H1 (cell line): ENCODE results near the gene PIGA. TPM values are rescaled to one million over a fixed set of nuclear protein-coding genes. Genes with fewer than 3 reads are reported as not detected.

Experiments used
- CTCF ChIA-PET: fragments of 300-600 bp; sonication (Branson Sonifier 250); formaldehyde crosslinking; loops from one replicate; lab custom pipeline; 2021; ENCODE audit not compliant: partially characterized antibody; lab: Charles Lee
- POLR2A ChIA-PET: fragments of 300-600 bp; sonication (Branson Sonifier 250); formaldehyde crosslinking; loops from one replicate; lab custom pipeline; 2021; ENCODE audit warnings: inconsistent platforms; ENCODE audit not compliant: partially characterized antibody; lab: Charles Lee
- DNase-seq, 2 experiments: peaks; one replicate each; pipeline versions ENCODE4 v3.0.0 to v3.0.0-alpha.2; 2010 to 2022; ENCODE audit warnings: low spot score in 2 of 2, low read depth in 1 of 2, mixed read lengths in 1 of 2
- FAIRE-seq: peaks from 2 replicates; lab custom pipeline; 2011; peaks lifted over from hg19 to GRCh38; lab: Jason Lieb, UNC
- H2AFZ ChIP-seq: 2 replicates; pipeline ENCODE4 v1.8.1; 2012; ENCODE audit warnings: low read length, inconsistent platforms
- H2AK5ac ChIP-seq: 2 replicates; pipeline ENCODE4 v1.6.1; 2013; ENCODE audit warnings: low read depth, low read length
- H2BK120ac ChIP-seq: replicated peaks from 2 replicates; pipeline ENCODE3; 2013; ENCODE audit warnings: low read depth, low read length, inconsistent platforms
- H2BK12ac ChIP-seq: 2 replicates; pipeline ENCODE4 v1.6.1; 2013; ENCODE audit warnings: low read depth, low read length
- H2BK15ac ChIP-seq: 2 replicates; pipeline ENCODE4 v1.6.1; 2013; ENCODE audit warnings: low read length
- H2BK20ac ChIP-seq: 2 replicates; pipeline ENCODE4 v1.6.1; 2013; ENCODE audit warnings: low read length
- H2BK5ac ChIP-seq: 2 replicates; pipeline ENCODE4 v1.6.1; 2013; ENCODE audit warnings: low read depth, low read length
- H3K14ac ChIP-seq: 2 replicates; pipeline ENCODE4 v1.6.1; 2013; ENCODE audit warnings: inconsistent platforms; ENCODE audit not compliant: insufficient read length
- H3K18ac ChIP-seq: 2 replicates; pipeline ENCODE4 v1.6.1; 2013; ENCODE audit warnings: low read length; ENCODE audit errors: extremely low read depth
- H3K23ac ChIP-seq: 2 replicates; pipeline ENCODE4 v1.6.1; 2013; ENCODE audit warnings: inconsistent platforms; ENCODE audit not compliant: insufficient read length
- H3K23me2 ChIP-seq: 2 replicates; pipeline ENCODE4 v1.6.1; 2013; ENCODE audit warnings: low read depth, low read length
- H3K27ac ChIP-seq: 2 replicates; pipeline ENCODE4 v1.6.1; 2011; ENCODE audit warnings: low read depth, low read length, inconsistent platforms
- H3K27me3 ChIP-seq, 4 experiments: replicated peaks in 1 of 4; 1 replicate in 1 of 4; 2 replicates in 3 of 4; pipeline versions ENCODE4 v1.6.1 to v1.8.1; 2011 to 2013; ENCODE audit warnings: low read length in 3 of 4, mild to moderate bottlenecking in 3 of 4, inconsistent platforms in 2 of 4, mixed read lengths in 2 of 4, moderate library complexity in 1 of 4; ENCODE audit not compliant: control insufficient read depth in 3 of 4, insufficient read depth in 3 of 4; ENCODE audit errors: extremely low read depth in 1 of 4
- H3K36me3 ChIP-seq, 4 experiments: 2 replicates each; pipeline versions ENCODE4 v1.6.1 to v1.8.1; 2011 to 2013; ENCODE audit warnings: mild to moderate bottlenecking in 4 of 4, low read length in 3 of 4, moderate library complexity in 2 of 4, control low read depth in 1 of 4, inconsistent platforms in 1 of 4; ENCODE audit not compliant: insufficient read depth in 4 of 4, control insufficient read depth in 2 of 4
- H3K4ac ChIP-seq: replicated peaks from 2 replicates; pipeline ENCODE3; 2013; ENCODE audit warnings: low read length, low read depth, mixed read lengths, inconsistent platforms; ENCODE audit not compliant: insufficient read length
- H3K4me1 ChIP-seq, 4 experiments: replicated peaks in 1 of 4; 1 replicate in 1 of 4; 2 replicates in 3 of 4; pipeline versions ENCODE4 v1.6.1 to v1.8.1; 2011 to 2013; ENCODE audit warnings: low read length in 3 of 4, inconsistent platforms in 2 of 4, mixed read lengths in 1 of 4; ENCODE audit not compliant: insufficient read depth in 4 of 4, control insufficient read depth in 3 of 4
- H3K4me2 ChIP-seq, 2 experiments: 2 replicates each; pipeline versions ENCODE4 v1.6.1 to v1.8.1; 2011 to 2013; ENCODE audit warnings: low read depth in 2 of 2, low read length in 2 of 2, control low read depth in 1 of 2, inconsistent platforms in 1 of 2, mild to moderate bottlenecking in 1 of 2; ENCODE audit not compliant: insufficient read depth in 1 of 2
- H3K4me3 ChIP-seq, 4 experiments: fragments of 200-600, 300-600 bp in 1 of 4; sonication (generic), shearing (Covaris generic), sonication (Bioruptor Twin) in 1 of 4; 2 replicates each; pipeline versions ENCODE4 v1.5.1 to v1.8.1; 2011 to 2016; ENCODE audit warnings: low read length in 4 of 4, low read depth in 3 of 4, control low read depth in 2 of 4, inconsistent platforms in 2 of 4, mild to moderate bottlenecking in 2 of 4, mixed read lengths in 1 of 4, moderate library complexity in 1 of 4; ENCODE audit not compliant: insufficient read depth in 2 of 4; ENCODE audit errors: extremely low read depth in 1 of 4
- H3K56ac ChIP-seq: replicated peaks from 2 replicates; pipeline ENCODE3; 2013; ENCODE audit warnings: low read depth, mild to moderate bottlenecking, mixed read lengths, low read length, inconsistent platforms; ENCODE audit not compliant: insufficient read length
- H3K79me1 ChIP-seq: 2 replicates; pipeline ENCODE4 v1.6.1; 2013; ENCODE audit warnings: low read depth, low read length, control low read depth
- H3K79me2 ChIP-seq, 2 experiments: 2 replicates each; pipeline versions ENCODE4 v1.6.1 to v1.8.1; 2012 to 2013; ENCODE audit warnings: low read length in 2 of 2, mild to moderate bottlenecking in 2 of 2, inconsistent platforms in 1 of 2; ENCODE audit not compliant: insufficient read depth in 2 of 2, control insufficient read depth in 1 of 2
- H3K9ac ChIP-seq, 4 experiments: replicated peaks in 1 of 4; 1 replicate in 1 of 4; 2 replicates in 3 of 4; pipeline versions ENCODE4 v1.6.1 to v1.8.1; 2011 to 2013; ENCODE audit warnings: low read depth in 3 of 4, low read length in 3 of 4, control low read depth in 2 of 4, mild to moderate bottlenecking in 2 of 4, moderate library complexity in 2 of 4, inconsistent platforms in 1 of 4; ENCODE audit errors: extremely low read depth in 1 of 4
- H3K9me3 ChIP-seq, 2 experiments: 2 replicates each; pipeline versions ENCODE4 v1.6.1 to v1.8.1; 2012 to 2013; ENCODE audit warnings: mild to moderate bottlenecking in 2 of 2, moderate library complexity in 2 of 2, control low read depth in 1 of 2, inconsistent platforms in 1 of 2, low read depth in 1 of 2, low read length in 1 of 2, mixed read lengths in 1 of 2; ENCODE audit not compliant: insufficient read depth in 2 of 2
- H4K20me1 ChIP-seq, 2 experiments: replicated peaks in 1 of 2; 2 replicates each; pipeline versions ENCODE3 to v1.8.1; 2011 to 2013; ENCODE audit warnings: inconsistent platforms in 2 of 2, low read length in 2 of 2, mild to moderate bottlenecking in 1 of 2; ENCODE audit not compliant: insufficient read depth in 2 of 2, control insufficient read depth in 1 of 2
- H4K5ac ChIP-seq: 2 replicates; pipeline ENCODE4 v1.6.1; 2013; ENCODE audit warnings: low read length, low read depth, mixed read lengths, inconsistent platforms; ENCODE audit not compliant: insufficient read length
- H4K8ac ChIP-seq: 2 replicates; pipeline ENCODE4 v1.8.0; 2013; ENCODE audit warnings: mild to moderate bottlenecking, moderate library complexity, low read length, inconsistent platforms; ENCODE audit not compliant: insufficient read depth; ENCODE audit errors: extremely low read depth
- H4K91ac ChIP-seq: replicated peaks from 2 replicates; pipeline ENCODE3; 2013; ENCODE audit warnings: low read length, mixed read lengths, inconsistent platforms; ENCODE audit not compliant: insufficient read length
- ATF2 ChIP-seq: IDR thresholded peaks from 2 replicates; pipeline ENCODE4 v1.6.1; 2012; ENCODE audit warnings: low read length, inconsistent platforms
- ATF3 ChIP-seq: IDR thresholded peaks from 2 replicates; pipeline ENCODE4 v1.6.1; 2011; ENCODE audit warnings: low read depth, mild to moderate bottlenecking, low read length; ENCODE audit not compliant: insufficient read depth
- BACH1 ChIP-seq: IDR thresholded peaks from 2 replicates; pipeline ENCODE4 v1.6.1; 2012; ENCODE audit warnings: low read length, improper control_type of control experiment
- BRCA1 ChIP-seq: IDR thresholded peaks from 2 replicates; pipeline ENCODE4 v1.6.1; 2012; ENCODE audit warnings: low read depth, low read length, improper control_type of control experiment
- CBX5 ChIP-seq: fragments of 300-800, 300-1000 bp; sonication (generic); IDR thresholded peaks from 2 replicates; pipeline ENCODE4 v1.7.1; 2016; ENCODE audit warnings: antibody characterized with exemption, low read length, low read depth
- CBX8 ChIP-seq: fragments of 300-800, 300-1000 bp; sonication (generic); IDR thresholded peaks from 2 replicates; pipeline ENCODE4 v1.7.1; 2016; ENCODE audit warnings: low read depth, low read length, borderline replicate concordance
- EGR1 ChIP-seq: IDR thresholded peaks from 2 replicates; pipeline ENCODE4 v1.6.1; 2011; ENCODE audit warnings: low read depth, low read length, borderline replicate concordance
- FOSL1 ChIP-seq: IDR thresholded peaks from 2 replicates; pipeline ENCODE4 v1.6.1; 2011; ENCODE audit warnings: mild to moderate bottlenecking, low read depth, low read length, moderate library complexity; ENCODE audit not compliant: insufficient read depth
- GABPA ChIP-seq: IDR thresholded peaks from 2 replicates; pipeline ENCODE4 v1.6.1; 2011; ENCODE audit warnings: mild to moderate bottlenecking, low read length, moderate library complexity, borderline replicate concordance; ENCODE audit not compliant: insufficient read depth
- JUND ChIP-seq: IDR thresholded peaks from 2 replicates; pipeline ENCODE4 v1.6.1; 2011; ENCODE audit warnings: mild to moderate bottlenecking, improper control_type of control experiment, low read length
- KDM5A ChIP-seq: fragments of 200-600 bp; IDR thresholded peaks from 2 replicates; pipeline ENCODE4 v1.7.1; 2012; ENCODE audit warnings: mild to moderate bottlenecking, low read length, inconsistent platforms, mixed read lengths
- SP1 ChIP-seq: IDR thresholded peaks from 2 replicates; pipeline ENCODE4 v1.6.1; 2011; ENCODE audit warnings: low read depth, low read length
- USF2 ChIP-seq: IDR thresholded peaks from 2 replicates; pipeline ENCODE4 v1.6.1; 2011; ENCODE audit warnings: low read length, improper control_type of control experiment
- polyA plus RNA-seq, 7 experiments: library from polyadenylated mRNA; depleted of rRNA in 3 of 7; stranded (reverse) in 5 of 7; unstranded in 2 of 7; fragments of >200 nt in 5 of 7; fragments of 200-250 nt in 2 of 7; gene quantifications; 1 replicate in 5 of 7; 2 replicates in 1 of 7; 4 replicates in 1 of 7; pipeline versions ENCODE4 v1.2.1 to v1.2.3, GENCODE V29; 2011 to 2013; ENCODE audit warnings: missing spikeins in 2 of 7, mixed read lengths in 2 of 7
- total RNA-seq: library from RNA; stranded (reverse); fragmentation: NEBNext Ultra II Directional; extraction: Animal tissue kit (Norgen Biotek cat#: 25700); gene quantifications from 2 replicates; pipeline ENCODE4 v1.2.1, GENCODE V29; 2021

Gene PIGA
- total and polyA plus RNA-seq, 2 of the 8 experiments (the other 6 are each of a cell fraction or from before 2014, with no cell fraction given), result 5.0 to 13.4 TPM

GRCh38 chrX:15344106-15344505 is 8.8 kb upstream of the PIGA start:
- H3K79me1 ChIP-seq, result no peaks in the 10 kb centered on the region
- H2BK15ac ChIP-seq, result no peak overlapping the region
- H2AK5ac ChIP-seq, result no peak overlapping the region
- no peak overlapping the region for H3K18ac ChIP-seq
- H2BK120ac ChIP-seq, result no peak overlapping the region
- H3K27me3 ChIP-seq, result no peaks in the 10 kb centered on the region
- CTCF ChIA-PET, result interaction anchor here (0.7 kb wide), 1 partner anchor 116 kb away, joined by 3 read pairs; no protein-coding TSS in a partner anchor
- H4K5ac ChIP-seq, result no peak overlapping the region
- no peak for DNase-seq
- POLR2A ChIA-PET, result no interaction called here
- no peaks in the 10 kb centered on the region for H3K9me3 ChIP-seq
- no peaks in the 10 kb centered on the region for H3K23me2 ChIP-seq
- no peak overlapping the region for H3K27ac ChIP-seq
- H3K36me3 ChIP-seq, result no peaks in the 10 kb centered on the region
- no peak overlapping the region for H4K91ac ChIP-seq
- no peak overlapping the region for H2BK5ac ChIP-seq
- no peaks in the 10 kb centered on the region for H3K4me1 ChIP-seq
- H2BK20ac ChIP-seq, result no peak overlapping the region
- FAIRE-seq, result no peak
- H3K4me3 ChIP-seq, result no peak overlapping the region
- no peak overlapping the region for H3K4me2 ChIP-seq
- no peaks in the 10 kb centered on the region for H4K20me1 ChIP-seq
- no peak overlapping the region for H2AFZ ChIP-seq
- TF ChIP-seq FOSL1, result no peak
- TF ChIP-seq SP1, result no peak
- no peak for TF ChIP-seq ATF2
- no peak for TF ChIP-seq CBX5
- TF ChIP-seq KDM5A, result no peak
- TF ChIP-seq GABPA, result no peak
- TF ChIP-seq EGR1, result no peak
- no peak for TF ChIP-seq JUND
- TF ChIP-seq BRCA1, result no peak
- TF ChIP-seq USF2, result no peak
- no peak for TF ChIP-seq CBX8
- TF ChIP-seq BACH1, result no peak
- no peak for TF ChIP-seq ATF3
- H3K9ac ChIP-seq, result no peak overlapping the region
- H3K4ac ChIP-seq, result no peak overlapping the region
- H2BK12ac ChIP-seq, result no peak overlapping the region
- no peak overlapping the region for H4K8ac ChIP-seq
- H3K79me2 ChIP-seq, result no peaks in the 10 kb centered on the region
- H3K56ac ChIP-seq, result no peak overlapping the region
- no peak overlapping the region for H3K14ac ChIP-seq
- no peak overlapping the region for H3K23ac ChIP-seq
